T-helper 17 cell (primary cell): ENCODE measurements around the gene MYOZ2. TPM values are rescaled to one million over a fixed set of nuclear protein-coding genes. Genes with fewer than 3 reads are reported as not detected.
A peak's percentile ranks its signal among the peaks of the same experiment; 100 is the strongest.

Source experiments
- ATAC-seq: fragments of 150-1000 bp; cut with Tn5 transposase; 2 replicates; pipeline ENCODE4 v1.10.0; 2021; ENCODE audit warnings: mild to moderate bottlenecking, moderate library complexity
- DNase-seq, 3 donors: peaks; one replicate each; pipeline versions ENCODE4 v3.0.0 to v3.0.0-alpha.2; 2020 to 2021
- H3K9me3 ChIP-seq: one replicate; pipeline ENCODE4 v1.7.0; 2013; ENCODE audit warnings: low read length, mild to moderate bottlenecking; ENCODE audit not compliant: control insufficient read depth, poor library complexity, severe bottlenecking
- H3K27ac Mint-ChIP-seq: one replicate; pipeline ENCODE4 v1.8.0; 2022; ENCODE audit warnings: mild to moderate bottlenecking, moderate library complexity, mixed read lengths
- H3K27me3 Mint-ChIP-seq: one replicate; pipeline ENCODE4 v1.8.0; 2022; ENCODE audit warnings: mixed read lengths
- H3K36me3 Mint-ChIP-seq: one replicate; pipeline ENCODE4 v1.8.0; 2022; ENCODE audit warnings: low read depth, mixed read lengths
- H3K4me1 Mint-ChIP-seq: one replicate; pipeline ENCODE4 v1.8.0; 2022; ENCODE audit warnings: mild to moderate bottlenecking, mixed read lengths
- H3K4me3 Mint-ChIP-seq: one replicate; pipeline ENCODE4 v1.8.0; 2022; ENCODE audit warnings: mild to moderate bottlenecking, moderate library complexity, mixed read lengths
- total RNA-seq, 4 donors: library from RNA in 2 of 4; stranded (reverse) in 2 of 4; gene quantifications; one replicate each; pipeline ENCODE4 v1.2.3 and lab custom pipeline; 2022 to 2026

Gene MYOZ2
- total RNA-seq, 2 donors from 2014 or later, result not detected

DNA sequence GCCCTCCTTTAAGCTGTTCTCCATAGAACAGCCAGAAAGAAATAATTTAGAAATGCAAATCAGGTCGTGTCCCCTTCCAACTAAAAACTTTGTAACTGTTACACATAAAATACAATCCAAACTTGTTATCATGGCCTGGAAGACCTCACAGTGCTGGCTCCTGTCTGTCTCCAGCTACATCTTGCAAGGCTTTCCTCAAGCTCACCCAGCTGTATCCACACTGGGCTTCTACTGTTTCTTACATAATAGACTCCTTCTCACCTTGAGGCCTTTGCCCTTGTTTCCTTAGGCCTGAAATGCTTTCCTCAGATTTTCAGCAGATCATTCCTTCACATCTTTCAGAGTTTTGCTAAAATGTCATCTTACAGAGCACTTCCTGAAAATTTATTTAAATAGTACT is 43.4 kb downstream of the MYOZ2 start:
- H3K36me3 Mint-ChIP-seq, result peaks cover 4% of the 10 kb centered on the region
- no peaks in the 10 kb centered on the region for H3K9me3 ChIP-seq
- ATAC-seq (no peak), DNase-seq (no peak)
- peaks cover 30% of the 10 kb centered on the region for H3K27me3 Mint-ChIP-seq
- peaks cover 2% of the 10 kb centered on the region for H3K4me1 Mint-ChIP-seq
- H3K4me3 Mint-ChIP-seq, result no peak overlapping the region
- no peak overlapping the region for H3K27ac Mint-ChIP-seq

DNA sequence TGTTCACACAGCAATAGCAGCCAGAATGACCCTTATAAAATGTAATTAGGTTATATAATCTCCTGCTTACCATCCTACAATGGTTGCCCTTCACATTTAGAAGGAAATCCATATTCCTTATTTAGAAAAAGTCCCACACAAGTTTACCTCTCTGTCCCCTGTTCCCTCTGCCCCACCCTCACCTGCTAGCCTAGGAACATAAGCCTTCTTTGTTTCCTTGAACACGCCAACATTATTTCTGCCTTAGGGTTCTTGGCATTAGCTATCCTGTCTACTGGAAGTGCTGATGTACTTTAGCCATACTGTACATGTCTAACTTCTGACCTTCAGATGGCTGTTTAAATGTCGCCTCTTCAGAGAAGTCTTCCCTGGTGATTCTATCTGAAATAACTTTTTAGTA is 48.5 kb downstream of the MYOZ2 start:
- Mint-ChIP-seq H3K4me1 (peaks cover 2% of the 10 kb centered on the region), H3K36me3 (peaks cover 5% of the 10 kb centered on the region), H3K4me3 (no peak overlapping the region), H3K27ac (no peak overlapping the region), H3K27me3 (peaks cover 20% of the 10 kb centered on the region)
- no peak for ATAC-seq
- DNase-seq, result no peak
- H3K9me3 ChIP-seq, result no peaks in the 10 kb centered on the region

DNA sequence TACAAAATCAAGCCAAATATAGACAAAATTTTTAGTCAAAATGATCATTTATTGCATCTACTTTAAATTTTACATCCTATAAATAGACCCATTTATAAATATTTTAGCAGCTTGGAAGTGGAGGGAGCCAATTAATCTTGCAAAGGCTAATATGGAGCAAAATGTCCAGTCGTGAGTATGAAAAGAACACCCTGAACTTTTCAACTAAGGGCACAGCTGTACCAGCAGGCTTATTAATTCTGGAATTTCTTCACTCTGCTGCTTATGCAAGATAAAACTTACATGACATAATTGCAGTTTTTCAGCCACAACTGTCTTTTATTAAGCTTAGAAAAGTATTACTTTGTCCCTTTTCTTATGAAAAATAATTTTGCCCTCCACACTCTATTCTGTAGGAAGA is 54.0 kb downstream of the MYOZ2 start:
- Mint-ChIP-seq H3K4me1 (no peaks in the 10 kb centered on the region), H3K27me3 (peaks cover 2% of the 10 kb centered on the region), H3K36me3 (no peaks in the 10 kb centered on the region), H3K4me3 (no peak overlapping the region), H3K27ac (no peak overlapping the region)
- ATAC-seq (no peak), DNase-seq (no peak)
- no peaks in the 10 kb centered on the region for H3K9me3 ChIP-seq

DNA sequence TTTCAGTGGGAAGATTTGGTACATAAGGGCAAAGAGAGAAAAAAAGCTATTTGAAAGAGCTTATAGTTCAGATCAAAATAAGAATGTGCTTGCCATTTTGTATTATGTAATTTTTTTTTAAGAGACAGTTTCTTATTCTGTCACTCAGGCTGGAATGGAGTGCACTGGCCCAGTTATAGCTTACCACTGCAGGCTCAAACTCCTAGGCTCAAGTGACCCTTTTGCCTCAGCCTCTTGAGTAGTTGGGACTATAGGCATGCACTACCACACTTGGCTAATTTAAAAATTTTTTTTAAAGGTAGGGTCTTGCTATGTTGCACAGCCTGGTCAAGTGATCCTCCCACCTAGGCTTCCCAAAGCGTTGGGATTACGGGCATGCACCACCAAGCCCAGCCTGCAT is 54.7 kb downstream of the MYOZ2 start:
- no peaks in the 10 kb centered on the region for H3K9me3 ChIP-seq
- Mint-ChIP-seq H3K27ac (no peak overlapping the region), H3K4me3 (no peak overlapping the region), H3K4me1 (no peaks in the 10 kb centered on the region), H3K27me3 (peaks cover 1% of the 10 kb centered on the region), H3K36me3 (no peaks in the 10 kb centered on the region)
- ATAC-seq (no peak), DNase-seq (no peak)

DNA sequence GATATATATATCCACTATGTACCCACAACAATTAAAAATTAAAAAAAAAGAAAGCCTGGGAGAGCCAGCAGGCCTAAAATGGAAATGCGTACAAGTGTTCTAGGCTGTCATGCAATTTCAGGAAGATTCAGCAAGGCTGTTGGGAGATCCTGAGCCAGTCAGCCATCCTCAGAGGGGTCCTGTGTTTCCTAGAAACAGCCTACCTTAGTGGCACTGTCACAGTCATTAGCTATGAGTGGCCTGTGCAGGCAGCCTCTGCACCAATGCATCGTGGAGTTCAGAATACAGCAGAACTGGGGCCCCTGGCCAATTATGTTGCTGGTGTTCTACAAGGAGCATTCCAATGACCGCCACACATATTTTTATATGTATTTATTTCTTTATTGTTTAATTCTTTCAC is 55.9 kb downstream of the MYOZ2 start:
- Mint-ChIP-seq H3K4me3 (no peak overlapping the region), H3K27ac (no peak overlapping the region), H3K27me3 (peaks cover 4% of the 10 kb centered on the region), H3K4me1 (no peaks in the 10 kb centered on the region), H3K36me3 (no peaks in the 10 kb centered on the region)
- no peaks in the 10 kb centered on the region for H3K9me3 ChIP-seq
- DNase-seq (no peak), ATAC-seq (no peak)

DNA sequence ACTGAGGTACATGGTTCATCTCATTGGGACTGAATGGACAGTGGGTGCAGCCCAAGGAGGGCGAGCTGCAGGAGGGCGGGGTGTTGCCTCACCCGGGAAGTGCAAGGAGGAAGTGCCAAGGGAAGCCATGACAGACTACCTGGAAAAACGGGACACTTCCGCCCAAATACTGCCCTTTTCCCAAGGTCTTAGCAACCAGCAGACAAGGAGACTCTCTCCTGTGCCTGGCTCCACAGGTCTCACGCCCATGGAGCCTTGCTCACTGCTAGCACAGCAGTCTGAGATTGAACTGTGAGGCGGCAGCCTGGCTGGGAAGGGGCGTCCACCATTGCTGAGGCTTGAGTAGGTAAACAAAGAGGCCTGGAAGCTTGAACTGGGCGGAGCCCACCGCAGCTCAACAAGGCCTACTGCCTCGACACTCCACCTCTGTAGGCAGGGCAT is 62.2 kb downstream of the MYOZ2 start:
- Mint-ChIP-seq H3K27ac (no peak overlapping the region), H3K4me1 (no peaks in the 10 kb centered on the region), H3K36me3 (peaks cover 2% of the 10 kb centered on the region), H3K27me3 (peaks cover 4% of the 10 kb centered on the region), H3K4me3 (no peak overlapping the region)
- no peak for ATAC-seq
- H3K9me3 ChIP-seq, result no peaks in the 10 kb centered on the region
- no peak for DNase-seq

DNA sequence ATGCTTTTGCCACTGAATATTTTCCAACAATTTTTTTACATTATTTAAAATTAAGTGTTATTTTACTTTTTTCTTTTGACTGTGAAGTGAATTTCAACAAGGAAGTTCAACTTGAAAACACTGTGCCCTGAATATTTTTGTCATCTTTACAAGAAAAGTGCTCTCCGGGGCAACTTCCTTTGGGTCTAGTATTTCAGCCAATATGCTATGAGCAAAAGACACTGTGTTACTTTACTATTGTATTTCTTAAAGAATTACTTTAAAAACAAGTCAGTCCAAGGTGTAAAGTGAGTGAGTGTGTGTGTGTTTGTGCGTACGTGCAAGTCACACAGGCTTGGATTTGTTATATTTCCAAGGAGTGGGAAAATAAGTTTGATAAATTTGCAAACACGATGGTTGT is 69.3 kb downstream of the MYOZ2 start:
- DNase-seq (no peak), ATAC-seq (no peak)
- no peak overlapping the region for H3K4me3 Mint-ChIP-seq

DNA sequence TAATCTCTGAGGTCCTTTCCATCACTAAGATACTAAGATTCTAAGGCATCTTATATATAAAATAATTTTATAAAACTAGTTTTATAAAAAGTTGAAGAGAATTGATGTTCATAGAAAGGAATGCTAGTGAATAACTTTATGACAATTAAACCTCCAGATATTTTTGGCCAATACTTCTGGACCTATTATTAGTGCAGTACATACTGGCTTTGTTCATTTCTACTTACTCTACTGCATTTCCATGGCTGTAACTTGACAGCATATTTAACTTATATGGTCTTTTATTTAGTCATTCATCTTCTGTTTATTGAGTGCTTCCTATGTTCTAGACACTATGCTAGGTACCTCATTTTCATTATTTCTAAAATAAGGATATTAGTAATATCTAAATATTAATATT is 70.1 kb downstream of the MYOZ2 start:
- H3K9me3 ChIP-seq, result no peaks in the 10 kb centered on the region
- no peak overlapping the region for H3K4me3 Mint-ChIP-seq
- H3K27ac Mint-ChIP-seq, result no peak overlapping the region
- no peaks in the 10 kb centered on the region for H3K36me3 Mint-ChIP-seq
- no peak for DNase-seq
- ATAC-seq, result no peak
- H3K4me1 Mint-ChIP-seq, result peaks cover 3% of the 10 kb centered on the region
- H3K27me3 Mint-ChIP-seq, result no peaks in the 10 kb centered on the region

More for the DNA sequence above, 69.3 kb downstream of the MYOZ2 start:
- Mint-ChIP-seq H3K27me3 (no peaks in the 10 kb centered on the region), H3K4me1 (no peaks in the 10 kb centered on the region), H3K36me3 (no peaks in the 10 kb centered on the region), H3K27ac (no peak overlapping the region)
- no peaks in the 10 kb centered on the region for H3K9me3 ChIP-seq

DNA sequence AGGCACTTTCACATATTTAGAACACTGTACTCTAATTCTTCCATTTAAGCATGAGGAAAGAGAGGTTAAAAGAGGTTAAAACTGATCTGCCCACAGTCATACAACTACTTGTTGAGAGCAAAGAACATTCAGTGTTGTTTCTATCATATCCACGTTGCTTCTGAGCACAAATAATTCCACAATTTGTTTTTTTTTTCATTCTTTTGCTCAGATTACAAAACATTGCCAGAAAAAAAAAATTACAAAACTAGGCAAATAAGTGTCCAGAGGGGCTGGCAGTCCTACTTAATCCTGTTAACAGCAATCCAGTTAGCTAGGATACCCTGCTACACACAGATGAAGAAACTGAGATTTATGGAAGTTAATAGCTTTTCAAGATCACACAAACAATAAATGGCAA is 70.5 kb downstream of the MYOZ2 start:
- Mint-ChIP-seq H3K27ac (no peak overlapping the region), H3K36me3 (no peaks in the 10 kb centered on the region), H3K4me1 (peaks cover 7% of the 10 kb centered on the region), H3K27me3 (no peaks in the 10 kb centered on the region), H3K4me3 (no peak overlapping the region)
- no peaks in the 10 kb centered on the region for H3K9me3 ChIP-seq
- DNase-seq (no peak), ATAC-seq (no peak)

DNA sequence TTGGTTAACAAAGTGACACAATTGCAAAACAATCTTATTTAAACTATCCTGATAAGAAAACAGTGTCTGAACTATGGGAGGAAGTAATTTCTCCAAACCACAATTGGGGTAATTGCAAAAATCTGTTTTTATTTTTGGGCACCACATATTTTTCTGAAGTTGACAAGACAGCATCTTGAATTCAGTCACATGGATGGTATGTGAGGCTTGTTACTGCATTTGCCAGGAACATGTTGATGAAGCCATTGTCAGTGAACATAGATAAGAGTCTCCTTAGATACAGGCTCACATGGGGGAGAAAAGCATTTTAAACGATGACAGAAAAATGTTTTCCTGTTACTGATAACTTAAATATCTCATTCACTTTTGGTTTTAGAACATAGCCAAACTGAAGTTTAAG is 71.4 kb downstream of the MYOZ2 start:
- no peaks in the 10 kb centered on the region for H3K9me3 ChIP-seq
- Mint-ChIP-seq H3K27me3 (no peaks in the 10 kb centered on the region), H3K27ac (no peak overlapping the region), H3K4me1 (peaks cover 13% of the 10 kb centered on the region), H3K36me3 (peaks cover under 1% of the 10 kb centered on the region), H3K4me3 (no peak overlapping the region)
- ATAC-seq, result no peak
- DNase-seq, result no peak

DNA sequence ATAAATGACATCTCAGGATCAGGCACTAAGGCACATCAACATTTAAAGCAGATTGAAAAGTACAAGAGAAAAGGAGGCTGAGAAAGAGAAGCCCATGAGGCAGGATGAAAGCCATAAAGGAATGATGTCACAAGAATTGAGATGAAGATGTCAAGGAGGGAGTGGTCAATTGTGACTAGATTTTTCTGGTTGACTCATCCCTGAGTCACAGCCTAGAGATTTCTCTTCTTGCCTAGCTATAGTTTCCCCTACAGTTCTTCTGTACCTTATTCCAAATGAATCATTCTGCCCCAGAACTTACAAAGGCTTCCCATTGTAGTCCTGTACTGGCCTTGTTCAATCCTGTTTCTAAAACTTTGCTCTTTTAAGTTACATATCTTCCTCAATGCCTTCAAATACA is 73.4 kb downstream of the MYOZ2 start:
- no peak for ATAC-seq

DNA sequence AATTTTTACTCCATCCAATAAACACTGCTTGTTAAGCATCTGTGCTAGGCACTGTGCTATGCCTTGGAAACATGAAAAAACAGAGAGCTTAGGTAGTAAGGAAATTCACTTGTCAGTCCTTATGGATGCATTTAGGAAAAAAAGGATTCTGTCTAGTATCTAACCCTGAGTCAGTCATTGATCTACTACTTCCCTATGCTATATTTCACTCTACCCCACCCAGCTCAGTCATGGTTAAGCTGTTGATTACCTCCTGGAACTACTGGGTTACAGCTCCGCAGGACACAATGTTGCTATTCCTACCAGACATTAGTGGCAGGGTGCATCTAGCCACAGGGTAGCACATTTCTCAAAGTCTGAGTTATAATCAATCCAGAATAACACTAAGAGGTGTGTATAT is 74.0 kb downstream of the MYOZ2 start:
- H3K27ac Mint-ChIP-seq, result no peak overlapping the region
- H3K27me3 Mint-ChIP-seq, result no peaks in the 10 kb centered on the region
- peaks cover 23% of the 10 kb centered on the region for H3K4me1 Mint-ChIP-seq
- DNase-seq (no peak), ATAC-seq (no peak)
- peaks cover 3% of the 10 kb centered on the region for H3K36me3 Mint-ChIP-seq
- no peaks in the 10 kb centered on the region for H3K9me3 ChIP-seq
- H3K4me3 Mint-ChIP-seq, result no peak overlapping the region

More for the DNA sequence above, 73.4 kb downstream of the MYOZ2 start:
- H3K4me1 Mint-ChIP-seq, result peaks cover 23% of the 10 kb centered on the region
- no peak for DNase-seq
- no peak overlapping the region for H3K27ac Mint-ChIP-seq
- H3K9me3 ChIP-seq, result no peaks in the 10 kb centered on the region
- H3K4me3 Mint-ChIP-seq, result no peak overlapping the region
- peaks cover 3% of the 10 kb centered on the region for H3K36me3 Mint-ChIP-seq
- H3K27me3 Mint-ChIP-seq, result no peaks in the 10 kb centered on the region

DNA sequence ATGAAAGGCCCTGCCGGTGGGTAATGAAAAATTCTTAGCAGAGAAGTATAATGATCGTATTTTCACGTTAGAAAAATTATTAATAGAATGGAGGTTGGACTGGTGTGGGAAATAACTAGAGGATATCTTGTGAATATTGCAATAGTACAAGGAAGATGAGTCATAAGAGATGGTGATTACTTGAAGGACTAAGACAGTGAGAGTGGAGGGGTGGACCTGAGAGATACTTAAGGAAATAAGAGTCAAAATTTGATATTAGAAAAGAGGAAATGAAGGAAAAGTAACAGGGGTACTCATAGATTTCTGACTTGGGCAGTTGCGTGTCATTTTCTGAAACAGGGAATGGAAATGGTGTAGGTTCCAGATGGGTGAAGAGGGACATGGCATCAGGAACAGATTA is 75.1 kb downstream of the MYOZ2 start:
- Mint-ChIP-seq H3K27ac (peak overlapping the region; percentile 95), H3K36me3 (peaks cover 3% of the 10 kb centered on the region), H3K4me3 (peak overlapping the region; percentile 99), H3K27me3 (no peaks in the 10 kb centered on the region), H3K4me1 (peaks cover 23% of the 10 kb centered on the region)
- no peak for ATAC-seq
- no peaks in the 10 kb centered on the region for H3K9me3 ChIP-seq
- DNase-seq, result no peak

DNA sequence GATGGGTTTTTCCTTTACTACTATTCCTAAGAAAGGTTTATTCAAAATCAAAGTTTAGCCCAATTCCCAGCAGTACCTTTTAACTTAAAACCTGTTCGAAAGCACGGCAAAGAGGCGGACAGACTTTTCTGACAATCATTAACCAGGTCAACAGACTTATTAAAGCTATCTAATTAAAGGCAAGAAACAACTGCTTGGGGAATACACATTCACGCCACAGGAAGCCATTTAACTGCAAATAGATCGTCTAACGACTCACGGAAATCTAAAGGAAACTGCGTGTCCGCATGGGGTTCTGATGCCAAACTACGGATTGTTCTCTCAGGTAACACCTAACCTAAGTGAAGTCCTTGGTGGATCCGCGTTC is 76.2 kb downstream of the MYOZ2 start:
- Mint-ChIP-seq H3K27ac (peak overlapping the region; percentile 95), H3K36me3 (peaks cover 3% of the 10 kb centered on the region), H3K27me3 (no peaks in the 10 kb centered on the region), H3K4me1 (peaks cover 23% of the 10 kb centered on the region), H3K4me3 (peak overlapping the region; percentile 99)
- DNase-seq (no peak), ATAC-seq (peak; percentile 33)
- H3K9me3 ChIP-seq, result no peaks in the 10 kb centered on the region
